ENCODE data around the gene FNBP1L. TPM values are rescaled to one million over a fixed set of nuclear protein-coding genes. Genes with fewer than 3 reads are reported as not detected.

The FNBP1L gene
- total RNA-seq, 1 experiment from 2014 or later: 0.41 TPM

DNA sequence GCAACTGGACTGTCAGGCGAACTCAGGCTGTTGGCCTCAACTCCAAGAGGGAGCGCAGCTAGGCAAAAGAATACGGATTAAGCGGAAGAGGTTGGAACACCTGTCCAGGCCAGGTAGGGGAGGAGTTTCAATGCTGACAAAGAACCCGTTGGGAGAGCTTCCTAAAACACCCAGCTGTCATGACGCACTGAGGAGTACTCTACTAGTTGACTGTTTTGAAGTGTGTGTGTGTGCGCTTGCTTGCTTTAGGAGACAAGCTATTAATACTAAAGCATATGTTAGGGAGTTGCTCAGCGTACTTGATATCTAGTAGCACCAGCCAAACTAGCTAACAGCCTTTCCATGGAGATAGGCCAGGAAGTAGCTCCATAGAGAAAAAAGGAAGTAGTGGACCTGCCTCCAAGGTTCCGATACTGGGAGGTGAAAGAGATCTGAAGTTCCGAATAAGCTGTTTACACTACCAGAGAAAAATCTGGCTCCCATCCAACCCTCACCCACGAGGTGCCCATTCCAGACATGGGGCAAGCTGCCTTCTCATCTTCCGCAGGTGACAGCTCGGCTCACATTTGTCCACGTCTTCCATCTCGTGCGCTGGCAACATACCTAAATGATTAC is 974 bp upstream of the FNBP1L start:
- H3K27ac ChIP-seq (ENCODE audit: low read length): no peak overlapping the region
- no peaks in the 10 kb centered on the region for H3K9me2 ChIP-seq (replicated peaks; ENCODE audit: insufficient read depth, low read length)
- H3K9me3 ChIP-seq (ENCODE audit: low read length): no peaks in the 10 kb centered on the region
- no peaks in the 10 kb centered on the region for H4K20me1 ChIP-seq (ENCODE audit: insufficient read depth, low read depth, low read length)
- no peaks in the 10 kb centered on the region for H3K4me1 ChIP-seq (ENCODE audit: low read length)
- no peak overlapping the region for H3K9ac ChIP-seq (ENCODE audit: low read length)
- no peak for DNase-seq
- no peaks in the 10 kb centered on the region for H3K36me3 ChIP-seq (ENCODE audit: insufficient read depth, low read length)
- no peak overlapping the region for H2AFZ ChIP-seq (ENCODE audit: low read length)
- no peak overlapping the region for H3K4me2 ChIP-seq (ENCODE audit: low read depth, low read length, poor library complexity, severe bottlenecking)
- no peaks in the 10 kb centered on the region for H3K79me2 ChIP-seq (ENCODE audit: low read length)
- H3K27me3 ChIP-seq (ENCODE audit: low read length): no peaks in the 10 kb centered on the region
- H3K4me3 ChIP-seq (ENCODE audit: low read length): no peak overlapping the region

DNA sequence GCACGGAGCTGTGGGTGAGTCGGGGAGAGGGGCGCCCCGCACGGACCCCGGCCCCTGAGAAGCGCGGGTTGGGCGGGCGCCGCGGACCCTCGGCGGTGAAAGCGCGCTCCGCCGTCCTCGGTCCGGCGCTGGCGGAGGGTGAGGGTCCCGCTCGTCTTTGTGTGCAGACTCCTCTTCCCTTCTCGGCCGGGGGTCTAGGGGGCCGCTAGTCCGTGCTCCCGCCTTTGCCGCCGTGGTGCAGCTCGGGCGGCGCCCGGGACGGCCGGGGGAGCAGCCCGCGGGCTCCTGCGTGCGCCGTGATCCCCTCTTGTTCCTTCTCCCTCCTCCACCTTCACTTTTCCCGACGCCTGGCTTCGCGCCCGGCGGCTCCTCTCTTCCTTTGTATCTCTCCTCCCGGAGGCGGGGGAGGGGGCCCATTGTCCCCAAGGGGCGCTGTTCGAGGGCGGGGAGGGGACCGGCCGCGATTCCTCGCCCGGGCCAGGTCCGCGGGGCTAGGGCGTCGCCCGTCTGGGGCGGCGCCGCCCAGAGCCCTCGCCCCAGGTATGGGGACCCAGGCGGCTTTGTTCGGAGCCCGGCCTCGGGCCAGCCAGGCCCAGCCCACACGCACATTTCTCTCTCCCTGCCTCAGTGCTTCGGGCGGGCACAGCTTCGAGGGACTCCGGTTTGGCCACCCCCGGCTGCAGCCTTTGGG is 519 bp downstream of the FNBP1L start:
- Histone ChIP-seq H3K9ac (ENCODE audit: low read length) (no peak overlapping the region), H3K27me3 (ENCODE audit: low read length) (no peaks in the 10 kb centered on the region), H3K4me3 (ENCODE audit: low read length) (no peak overlapping the region), H2AFZ (ENCODE audit: low read length) (no peak overlapping the region), H3K27ac (ENCODE audit: low read length) (no peak overlapping the region), H3K9me3 (ENCODE audit: low read length) (no peaks in the 10 kb centered on the region), H3K4me2 (ENCODE audit: low read depth, low read length, poor library complexity, severe bottlenecking) (no peak overlapping the region), H3K79me2 (ENCODE audit: low read length) (no peaks in the 10 kb centered on the region), H3K36me3 (ENCODE audit: insufficient read depth, low read length) (no peaks in the 10 kb centered on the region), H4K20me1 (ENCODE audit: insufficient read depth, low read depth, low read length) (no peaks in the 10 kb centered on the region), H3K9me2 (replicated peaks; ENCODE audit: insufficient read depth, low read length) (no peaks in the 10 kb centered on the region), H3K4me1 (ENCODE audit: low read length) (no peaks in the 10 kb centered on the region)
- DNase-seq: no peak

GRCh38 chr1:93448983-93449804 is 1.3 kb downstream of the FNBP1L start:
- DNase-seq: no peak
- no peak overlapping the region for H3K4me3 ChIP-seq (ENCODE audit: low read length)
- H3K9me2 ChIP-seq (replicated peaks; ENCODE audit: insufficient read depth, low read length): no peaks in the 10 kb centered on the region
- H4K20me1 ChIP-seq (ENCODE audit: insufficient read depth, low read depth, low read length): no peaks in the 10 kb centered on the region
- no peak overlapping the region for H3K9ac ChIP-seq (ENCODE audit: low read length)
- no peak overlapping the region for H2AFZ ChIP-seq (ENCODE audit: low read length)
- H3K27ac ChIP-seq (ENCODE audit: low read length): no peak overlapping the region
- no peaks in the 10 kb centered on the region for H3K4me1 ChIP-seq (ENCODE audit: low read length)
- no peaks in the 10 kb centered on the region for H3K36me3 ChIP-seq (ENCODE audit: insufficient read depth, low read length)
- H3K79me2 ChIP-seq (ENCODE audit: low read length): no peaks in the 10 kb centered on the region
- no peaks in the 10 kb centered on the region for H3K27me3 ChIP-seq (ENCODE audit: low read length)
- H3K4me2 ChIP-seq (ENCODE audit: low read depth, low read length, poor library complexity, severe bottlenecking): no peak overlapping the region
- no peaks in the 10 kb centered on the region for H3K9me3 ChIP-seq (ENCODE audit: low read length)

DNA sequence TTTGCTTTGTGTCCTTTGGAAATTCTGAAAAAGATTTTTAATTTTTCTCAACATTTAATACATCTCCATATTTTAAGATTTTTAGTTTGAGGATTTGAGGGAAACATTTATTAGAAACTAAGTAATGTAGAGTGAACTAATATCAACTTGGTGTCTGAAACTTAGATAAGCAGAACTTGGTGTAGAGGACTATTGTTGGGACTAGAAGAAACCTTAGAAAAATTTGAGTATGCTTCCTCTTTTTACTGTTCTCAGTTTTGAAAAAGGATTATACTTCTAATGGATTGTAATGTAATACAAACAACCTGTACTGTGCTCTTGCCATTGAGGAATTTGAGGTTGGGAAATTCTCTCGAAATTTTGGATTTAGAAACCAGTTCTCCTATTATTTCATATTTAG is 2.4 kb downstream of the FNBP1L start:
- Histone ChIP-seq H4K20me1 (ENCODE audit: insufficient read depth, low read depth, low read length) (no peaks in the 10 kb centered on the region), H3K4me1 (ENCODE audit: low read length) (no peaks in the 10 kb centered on the region), H3K4me3 (ENCODE audit: low read length) (no peak overlapping the region), H3K27ac (ENCODE audit: low read length) (no peak overlapping the region), H3K4me2 (ENCODE audit: low read depth, low read length, poor library complexity, severe bottlenecking) (no peak overlapping the region), H3K36me3 (ENCODE audit: insufficient read depth, low read length) (no peaks in the 10 kb centered on the region), H2AFZ (ENCODE audit: low read length) (no peak overlapping the region), H3K9ac (ENCODE audit: low read length) (no peak overlapping the region), H3K9me2 (replicated peaks; ENCODE audit: insufficient read depth, low read length) (no peaks in the 10 kb centered on the region), H3K79me2 (ENCODE audit: low read length) (no peaks in the 10 kb centered on the region), H3K27me3 (ENCODE audit: low read length) (no peaks in the 10 kb centered on the region), H3K9me3 (ENCODE audit: low read length) (no peaks in the 10 kb centered on the region)
- no peak for DNase-seq

DNA sequence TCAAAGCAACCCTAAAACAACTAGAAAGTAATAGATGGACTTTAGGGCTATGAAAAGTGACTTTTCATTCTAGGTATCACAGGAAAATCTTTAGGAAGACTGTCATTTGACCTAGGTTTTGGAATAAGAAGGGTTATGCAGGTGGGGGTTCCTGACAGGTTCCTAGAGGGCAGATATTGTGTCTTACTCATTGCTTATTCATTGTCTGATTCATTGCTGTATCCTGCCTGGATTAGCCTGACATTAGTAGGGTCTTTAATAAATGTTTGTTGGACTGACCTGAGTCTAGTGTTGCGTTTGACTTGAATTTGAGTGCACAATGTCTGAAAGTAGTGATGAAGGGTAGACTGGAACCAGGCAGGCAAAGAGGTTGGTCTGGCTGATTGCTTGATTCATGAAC is 6.0 kb downstream of the FNBP1L start:
- Histone ChIP-seq H3K27me3 (ENCODE audit: low read length) (no peaks in the 10 kb centered on the region), H3K36me3 (ENCODE audit: insufficient read depth, low read length) (no peaks in the 10 kb centered on the region), H3K4me2 (ENCODE audit: low read depth, low read length, poor library complexity, severe bottlenecking) (no peak overlapping the region), H3K9ac (ENCODE audit: low read length) (no peak overlapping the region), H3K4me3 (ENCODE audit: low read length) (no peak overlapping the region), H3K27ac (ENCODE audit: low read length) (no peak overlapping the region), H3K4me1 (ENCODE audit: low read length) (peaks cover under 1% of the 10 kb centered on the region; the same call in 1 of the 2 replicates), H3K9me3 (ENCODE audit: low read length) (no peaks in the 10 kb centered on the region), H4K20me1 (ENCODE audit: insufficient read depth, low read depth, low read length) (no peaks in the 10 kb centered on the region), H3K79me2 (ENCODE audit: low read length) (no peaks in the 10 kb centered on the region), H3K9me2 (replicated peaks; ENCODE audit: insufficient read depth, low read length) (no peaks in the 10 kb centered on the region), H2AFZ (ENCODE audit: low read length) (no peak overlapping the region)
- DNase-seq: no peak

DNA sequence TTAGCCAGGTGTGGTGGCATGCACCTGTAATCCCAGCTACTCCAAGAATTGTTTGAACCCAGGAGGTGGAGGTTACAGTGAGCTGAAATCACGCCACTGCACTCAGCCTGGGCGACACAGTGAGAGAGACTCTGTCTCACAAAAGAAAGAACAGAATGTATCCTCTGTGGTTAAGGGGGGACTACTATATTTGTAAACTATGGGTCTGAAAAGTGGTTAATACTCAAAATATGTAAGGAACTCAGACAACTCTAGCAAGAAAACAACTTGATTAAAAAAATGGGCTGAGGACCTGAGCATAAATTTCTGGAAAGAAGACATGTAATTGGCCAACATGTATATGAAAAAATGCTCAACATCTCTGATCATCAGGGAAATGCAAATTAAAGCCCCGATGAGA is 11.2 kb downstream of the FNBP1L start:
- no peak overlapping the region for H3K9ac ChIP-seq (ENCODE audit: low read length)
- no peaks in the 10 kb centered on the region for H3K36me3 ChIP-seq (ENCODE audit: insufficient read depth, low read length)
- no peak overlapping the region for H3K27ac ChIP-seq (ENCODE audit: low read length)
- no peak for DNase-seq
- no peaks in the 10 kb centered on the region for H4K20me1 ChIP-seq (ENCODE audit: insufficient read depth, low read depth, low read length)
- no peaks in the 10 kb centered on the region for H3K9me3 ChIP-seq (ENCODE audit: low read length)
- no peak overlapping the region for H2AFZ ChIP-seq (ENCODE audit: low read length)
- H3K4me3 ChIP-seq (ENCODE audit: low read length): no peak overlapping the region
- peaks cover 6% of the 10 kb centered on the region; the same call in 1 of the 2 replicates for H3K4me1 ChIP-seq (ENCODE audit: low read length)
- no peaks in the 10 kb centered on the region for H3K9me2 ChIP-seq (replicated peaks; ENCODE audit: insufficient read depth, low read length)
- H3K79me2 ChIP-seq (ENCODE audit: low read length): no peaks in the 10 kb centered on the region
- H3K27me3 ChIP-seq (ENCODE audit: low read length): no peaks in the 10 kb centered on the region
- no peak overlapping the region for H3K4me2 ChIP-seq (ENCODE audit: low read depth, low read length, poor library complexity, severe bottlenecking)

DNA sequence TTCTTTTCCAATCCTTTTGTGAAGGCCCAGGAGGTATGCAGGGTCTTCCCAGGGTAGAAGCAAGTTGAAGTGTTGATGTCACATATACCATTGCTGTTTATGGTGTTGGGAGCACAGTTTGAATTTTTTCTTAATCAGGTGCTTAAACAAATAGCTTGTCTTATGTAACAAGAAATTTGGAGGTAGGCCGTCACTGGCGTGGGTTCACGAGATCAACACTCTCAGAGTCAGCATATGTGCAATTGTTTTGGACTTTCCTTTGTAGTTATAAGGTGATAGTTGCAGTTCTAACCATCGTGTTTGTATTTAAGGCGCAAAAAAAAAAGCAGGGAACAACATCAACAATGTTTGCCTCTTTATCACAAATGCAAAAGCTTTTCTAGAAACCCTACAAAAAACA is 13.3 kb downstream of the FNBP1L start:
- no peaks in the 10 kb centered on the region for H3K9me3 ChIP-seq (ENCODE audit: low read length)
- H3K27ac ChIP-seq (ENCODE audit: low read length): no peak overlapping the region
- no peak overlapping the region for H3K4me2 ChIP-seq (ENCODE audit: low read depth, low read length, poor library complexity, severe bottlenecking)
- no peak overlapping the region for H3K9ac ChIP-seq (ENCODE audit: low read length)
- H3K4me3 ChIP-seq (ENCODE audit: low read length): no peak overlapping the region
- DNase-seq: no peak
- H3K9me2 ChIP-seq (replicated peaks; ENCODE audit: insufficient read depth, low read length): no peaks in the 10 kb centered on the region
- no peaks in the 10 kb centered on the region for H3K27me3 ChIP-seq (ENCODE audit: low read length)
- H2AFZ ChIP-seq (ENCODE audit: low read length): no peak overlapping the region
- H3K36me3 ChIP-seq (ENCODE audit: insufficient read depth, low read length): no peaks in the 10 kb centered on the region
- no peaks in the 10 kb centered on the region for H4K20me1 ChIP-seq (ENCODE audit: insufficient read depth, low read depth, low read length)
- H3K79me2 ChIP-seq (ENCODE audit: low read length): no peaks in the 10 kb centered on the region
- peaks cover 6% of the 10 kb centered on the region; the same call in 1 of the 2 replicates for H3K4me1 ChIP-seq (ENCODE audit: low read length)

GRCh38 chr1:93463960-93464359 is 16.0 kb downstream of the FNBP1L start:
- no peak for DNase-seq
- Histone ChIP-seq H3K27me3 (ENCODE audit: low read length) (no peaks in the 10 kb centered on the region), H3K27ac (ENCODE audit: low read length) (no peak overlapping the region), H3K4me3 (ENCODE audit: low read length) (no peak overlapping the region), H3K9ac (ENCODE audit: low read length) (no peak overlapping the region), H2AFZ (ENCODE audit: low read length) (no peak overlapping the region), H3K4me1 (ENCODE audit: low read length) (peaks cover 5% of the 10 kb centered on the region; the same call in 1 of the 2 replicates), H3K4me2 (ENCODE audit: low read depth, low read length, poor library complexity, severe bottlenecking) (no peak overlapping the region), H3K9me2 (replicated peaks; ENCODE audit: insufficient read depth, low read length) (no peaks in the 10 kb centered on the region), H3K79me2 (ENCODE audit: low read length) (no peaks in the 10 kb centered on the region), H3K36me3 (ENCODE audit: insufficient read depth, low read length) (no peaks in the 10 kb centered on the region), H4K20me1 (ENCODE audit: insufficient read depth, low read depth, low read length) (no peaks in the 10 kb centered on the region), H3K9me3 (ENCODE audit: low read length) (no peaks in the 10 kb centered on the region)
